Measurements from ENCODE around the gene GCNT1. TPM values are rescaled to one million over a fixed set of nuclear protein-coding genes. Genes with fewer than 3 reads are reported as not detected.

GCNT1 gene
- total and polyA plus RNA-seq, 2 of the 13 experiments (the other 11 are each of a cell fraction or from before 2014, with no cell fraction given), result 0.55 to 1.7 TPM

GRCh38 chr9:76412638-76413037, 46.3 kb upstream of the GCNT1 start:
- CTCF ChIA-PET (ENCODE audit: low intra/inter-chr PET ratio, low total read pairs), result no interaction called here
- Histone ChIP-seq H3K27me3 (ENCODE audit: control insufficient read depth in 1 of 2, insufficient read depth in 2 of 2, low read length in 2 of 2) (no peaks in the 10 kb centered on the region), H2AFZ (ENCODE audit: low read length) (no peak overlapping the region), H3K27ac (ENCODE audit: extremely low read length, insufficient read depth, low read length) (no peak overlapping the region), H3K4me2 (ENCODE audit: low read depth, low read length) (no peak overlapping the region), H3K9me3 (ENCODE audit: low read length) (no peaks in the 10 kb centered on the region), H4K20me1 (ENCODE audit: insufficient read depth, low read length) (no peaks in the 10 kb centered on the region), H3K36me3 (replicated peaks in 1 of 2; ENCODE audit: control insufficient read depth in 1 of 2, insufficient read depth in 2 of 2, low read length in 2 of 2) (no peaks in the 10 kb centered on the region), H3K4me1 (ENCODE audit: insufficient read depth, low read length) (peaks cover 21% of the 10 kb centered on the region), H3K9ac (ENCODE audit: insufficient read depth, low read depth, low read length) (no peak overlapping the region), H3K79me2 (ENCODE audit: insufficient read depth, low read length) (no peaks in the 10 kb centered on the region), H3K4me3 (replicated peaks in 1 of 3; ENCODE audit: insufficient read depth in 1 of 3, low read depth in 2 of 3, low read length in 3 of 3) (no peak overlapping the region)
- DNase-seq (ENCODE audit: low spot score) (no peak), FAIRE-seq (no peak), ATAC-seq (no peak)
- WGBS (ENCODE audit: low lambda C conversion rate), result 63% methylated on average over 2 of the region's 2 CpGs
- in situ Hi-C loops (cut with HindIII; ENCODE audit: extremely low pct_ligation_motif_present, low pct_unique_long_range_greater_than_20kb) (no loop called here), intact Hi-C loops (cut with micrococcal nuclease; ENCODE audit: unreplicated experiment) (loop anchor here (1.0 kb wide), 1 partner anchor 16 kb away; no protein-coding TSS in a partner anchor)
- POLR2A ChIA-PET, result no interaction called here
- BruUV-seq (replicated peaks), result no TSS peak
- no peak for TF ChIP-seq ZNF329 (CRISPR knock-in tag; IDR thresholded peaks at IDR 0.05; ENCODE audit: low read depth)
- TF ChIP-seq KLF9 (CRISPR knock-in tag; IDR thresholded peaks at IDR 0.05; ENCODE audit: low read depth), result no peak
- no peak for TF ChIP-seq MIER2 (CRISPR knock-in tag; IDR thresholded peaks at IDR 0.05)
- TF ChIP-seq ZNF317 (CRISPR knock-in tag; IDR thresholded peaks at IDR 0.05), result no peak
- TF ChIP-seq CBX5 (CRISPR knock-in tag; IDR thresholded peaks at IDR 0.05; ENCODE audit: borderline replicate concordance), result no peak
- no peak for TF ChIP-seq HNRNPH1 (optimal IDR thresholded peaks at IDR 0.05; ENCODE audit: low read depth, low read length)
- no peak for TF ChIP-seq PLRG1 (conservative IDR thresholded peaks at IDR 0.05)
- TF ChIP-seq ZNF441 (CRISPR knock-in tag; IDR thresholded peaks at IDR 0.05; ENCODE audit: borderline replicate concordance), result no peak
- no peak for TF ChIP-seq SMYD3 (CRISPR knock-in tag; IDR thresholded peaks at IDR 0.05)
- no peak for TF ChIP-seq JDP2 (CRISPR knock-in tag; IDR thresholded peaks at IDR 0.05; ENCODE audit: borderline replicate concordance)
- no peak for TF ChIP-seq ZNF614 (CRISPR knock-in tag; IDR thresholded peaks at IDR 0.05; ENCODE audit: borderline replicate concordance)
- TF ChIP-seq ETV5 (CRISPR knock-in tag; IDR thresholded peaks at IDR 0.05; ENCODE audit: borderline replicate concordance), result no peak
- TF ChIP-seq NR2F2 (IDR thresholded peaks at IDR 0.05; ENCODE audit: borderline replicate concordance, low read depth), result no peak
- no peak for TF ChIP-seq ZFY (CRISPR knock-in tag; IDR thresholded peaks at IDR 0.05)
- no peak for TF ChIP-seq RCOR2 (CRISPR knock-in tag; IDR thresholded peaks at IDR 0.05)
- TF ChIP-seq RARG (CRISPR knock-in tag; IDR thresholded peaks at IDR 0.05; ENCODE audit: low read depth), result no peak
